OCI-LY1 (cell line): ENCODE results near the gene ACTR2.

Experiments
- H2AFZ ChIP-seq: fragments of 200-600 bp; sonication (generic), shearing (Covaris generic); 2 replicates; pipeline ENCODE4 v1.6.0; 2014; ENCODE audit warnings: antibody characterized with exemption, mild to moderate bottlenecking, low read length
- H3F3A ChIP-seq: fragments of 200-600 bp; sonication (generic), shearing (Covaris generic); 2 replicates; pipeline ENCODE4 v1.6.0; 2014; ENCODE audit warnings: mild to moderate bottlenecking, antibody characterized with exemption, low read length, moderate library complexity; ENCODE audit not compliant: insufficient read depth
- H3K27ac ChIP-seq: fragments of 200-600 bp; sonication (generic); 2 replicates; pipeline ENCODE4 v1.5.1; 2014; ENCODE audit warnings: low read length, mixed run types, mild to moderate bottlenecking, low read depth; ENCODE audit not compliant: poor library complexity, severe bottlenecking
- H3K27me3 ChIP-seq: fragments of 200-600 bp; sonication (generic); 2 replicates; pipeline ENCODE4 v1.6.0; 2014; ENCODE audit warnings: antibody characterized with exemption, mild to moderate bottlenecking, low read length, moderate library complexity; ENCODE audit not compliant: insufficient read depth
- H3K36me3 ChIP-seq: fragments of 200-600 bp; sonication (generic); 2 replicates; pipeline ENCODE4 v1.6.1; 2014; ENCODE audit warnings: mild to moderate bottlenecking, antibody characterized with exemption, low read length, moderate library complexity, mixed read lengths; ENCODE audit not compliant: insufficient read depth
- H3K4me1 ChIP-seq: fragments of 200-600 bp; sonication (generic); 2 replicates; pipeline ENCODE4 v1.5.1; 2014; ENCODE audit warnings: mild to moderate bottlenecking, low read length, moderate library complexity; ENCODE audit not compliant: insufficient read depth, severe bottlenecking
- H3K4me2 ChIP-seq: fragments of 200-600 bp; sonication (generic), shearing (Covaris generic); 2 replicates; pipeline ENCODE4 v1.6.1; 2014; ENCODE audit warnings: low read length
- H3K4me3 ChIP-seq: fragments of 200-600 bp; sonication (generic); 2 replicates; pipeline ENCODE4 v1.5.1; 2014; ENCODE audit warnings: low read length, low read depth, mild to moderate bottlenecking, mixed read lengths; ENCODE audit not compliant: poor library complexity, severe bottlenecking
- H3K79me2 ChIP-seq: fragments of 200-600 bp; shearing (Covaris generic); 2 replicates; pipeline ENCODE4 v1.6.1; 2016; ENCODE audit warnings: mixed run types, low read length, mixed read lengths; ENCODE audit not compliant: insufficient read depth
- H3K9ac ChIP-seq: fragments of 200-600 bp; sonication (generic), shearing (Covaris generic); 2 replicates; pipeline ENCODE4 v1.6.1; 2014; ENCODE audit warnings: mild to moderate bottlenecking, low read length, mixed read lengths
- H3K9me2 ChIP-seq: fragments of 200-600 bp; sonication (generic), shearing (Covaris generic); 2 replicates; pipeline ENCODE4 v1.6.1; 2014; ENCODE audit warnings: low read depth, mild to moderate bottlenecking, low read length, mixed read lengths
- H3K9me3 ChIP-seq: fragments of 200-600 bp; shearing (Covaris generic); 2 replicates; pipeline ENCODE4 v1.6.1; 2014; ENCODE audit warnings: low read length, mixed read lengths
- H4K20me1 ChIP-seq: fragments of 200-600 bp; sonication (generic), shearing (Covaris generic); 2 replicates; pipeline ENCODE4 v1.6.0; 2016; ENCODE audit warnings: mild to moderate bottlenecking, low read length; ENCODE audit not compliant: insufficient read depth
- EZH2 ChIP-seq: fragments of 200-600 bp; sonication (generic), shearing (Covaris generic); IDR thresholded peaks from 2 replicates; pipeline ENCODE4 v1.8.0; 2017; ENCODE audit warnings: borderline replicate concordance, mixed run types, mild to moderate bottlenecking, antibody characterized with exemption, low read length, moderate library complexity, mixed read lengths
- TF ChIP-seq, protein P1 (sequence below): fragments of 200-600 bp; sonication (generic), shearing (Covaris generic); IDR thresholded peaks from 2 replicates; pipeline ENCODE4 v1.5.1; 2017; ENCODE audit warnings: mild to moderate bottlenecking, antibody characterized with exemption, low read length, moderate library complexity, mixed read lengths

The ACTR2 gene

DNA sequence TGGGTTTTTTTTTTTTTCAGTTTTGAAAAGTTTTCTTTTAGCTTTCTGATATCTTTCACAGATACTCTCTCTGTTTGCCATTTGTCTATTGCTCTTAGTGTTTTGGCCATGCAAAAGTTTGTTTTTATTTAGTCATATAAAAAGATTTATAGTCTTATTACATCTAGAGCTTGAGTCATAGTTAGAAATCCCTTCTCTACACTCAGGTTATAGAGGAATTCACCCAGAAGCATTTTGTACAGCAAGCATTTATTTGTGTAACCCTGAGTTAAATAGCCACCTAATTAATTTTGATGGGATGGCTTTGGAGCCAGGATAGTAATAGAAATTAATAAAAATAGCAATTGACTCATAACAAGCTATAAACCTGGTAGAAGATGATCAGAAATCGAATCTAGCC lies 35.6 kb downstream of the ACTR2 start:
- H3K9ac ChIP-seq: no peak overlapping the region
- TF ChIP-seq, protein P1, sequence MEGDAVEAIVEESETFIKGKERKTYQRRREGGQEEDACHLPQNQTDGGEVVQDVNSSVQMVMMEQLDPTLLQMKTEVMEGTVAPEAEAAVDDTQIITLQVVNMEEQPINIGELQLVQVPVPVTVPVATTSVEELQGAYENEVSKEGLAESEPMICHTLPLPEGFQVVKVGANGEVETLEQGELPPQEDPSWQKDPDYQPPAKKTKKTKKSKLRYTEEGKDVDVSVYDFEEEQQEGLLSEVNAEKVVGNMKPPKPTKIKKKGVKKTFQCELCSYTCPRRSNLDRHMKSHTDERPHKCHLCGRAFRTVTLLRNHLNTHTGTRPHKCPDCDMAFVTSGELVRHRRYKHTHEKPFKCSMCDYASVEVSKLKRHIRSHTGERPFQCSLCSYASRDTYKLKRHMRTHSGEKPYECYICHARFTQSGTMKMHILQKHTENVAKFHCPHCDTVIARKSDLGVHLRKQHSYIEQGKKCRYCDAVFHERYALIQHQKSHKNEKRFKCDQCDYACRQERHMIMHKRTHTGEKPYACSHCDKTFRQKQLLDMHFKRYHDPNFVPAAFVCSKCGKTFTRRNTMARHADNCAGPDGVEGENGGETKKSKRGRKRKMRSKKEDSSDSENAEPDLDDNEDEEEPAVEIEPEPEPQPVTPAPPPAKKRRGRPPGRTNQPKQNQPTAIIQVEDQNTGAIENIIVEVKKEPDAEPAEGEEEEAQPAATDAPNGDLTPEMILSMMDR: no peak
- no peak for TF ChIP-seq EZH2
- no peaks in the 10 kb centered on the region for H3K27me3 ChIP-seq
- no peak overlapping the region for H3K4me3 ChIP-seq
- no peak overlapping the region for H2AFZ ChIP-seq
- peaks cover 89% of the 10 kb centered on the region for H3K36me3 ChIP-seq
- H3K9me3 ChIP-seq: no peaks in the 10 kb centered on the region
- no peak overlapping the region for H3K4me2 ChIP-seq
- H3K79me2 ChIP-seq: peaks cover 13% of the 10 kb centered on the region
- no peaks in the 10 kb centered on the region for H3K9me2 ChIP-seq
- no peaks in the 10 kb centered on the region for H4K20me1 ChIP-seq
- no peaks in the 10 kb centered on the region for H3F3A ChIP-seq
- H3K4me1 ChIP-seq: no peaks in the 10 kb centered on the region
- no peak overlapping the region for H3K27ac ChIP-seq

DNA sequence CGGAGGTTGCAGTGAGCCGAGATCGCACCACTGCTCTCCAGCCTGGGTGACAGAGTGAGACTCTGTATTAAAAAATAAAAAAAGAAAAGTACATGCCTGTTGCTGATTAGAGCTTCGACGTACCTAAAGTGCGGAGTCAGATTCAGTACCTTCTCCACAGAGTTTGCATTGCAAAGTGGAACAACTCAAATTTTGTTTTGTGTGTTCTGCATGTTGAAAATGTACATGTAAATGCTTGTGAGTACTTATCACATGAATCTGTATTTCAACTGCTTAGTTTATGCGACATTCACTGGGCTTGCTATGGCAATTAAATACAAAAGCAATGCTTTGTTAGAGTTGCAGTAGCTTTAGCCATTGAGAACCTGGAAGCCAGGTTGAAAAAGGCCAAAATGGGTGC lies 36.4 kb downstream of the ACTR2 start:
- Histone ChIP-seq H4K20me1 (no peaks in the 10 kb centered on the region), H3K27me3 (no peaks in the 10 kb centered on the region), H3K4me1 (no peaks in the 10 kb centered on the region), H2AFZ (no peak overlapping the region), H3K4me2 (no peak overlapping the region), H3K4me3 (no peak overlapping the region), H3F3A (no peaks in the 10 kb centered on the region), H3K27ac (no peak overlapping the region), H3K79me2 (peaks cover 10% of the 10 kb centered on the region), H3K9ac (no peak overlapping the region), H3K36me3 (peaks cover 89% of the 10 kb centered on the region), H3K9me3 (no peaks in the 10 kb centered on the region), H3K9me2 (no peaks in the 10 kb centered on the region)
- TF ChIP-seq, protein P1: no peak
- TF ChIP-seq EZH2: no peak

DNA sequence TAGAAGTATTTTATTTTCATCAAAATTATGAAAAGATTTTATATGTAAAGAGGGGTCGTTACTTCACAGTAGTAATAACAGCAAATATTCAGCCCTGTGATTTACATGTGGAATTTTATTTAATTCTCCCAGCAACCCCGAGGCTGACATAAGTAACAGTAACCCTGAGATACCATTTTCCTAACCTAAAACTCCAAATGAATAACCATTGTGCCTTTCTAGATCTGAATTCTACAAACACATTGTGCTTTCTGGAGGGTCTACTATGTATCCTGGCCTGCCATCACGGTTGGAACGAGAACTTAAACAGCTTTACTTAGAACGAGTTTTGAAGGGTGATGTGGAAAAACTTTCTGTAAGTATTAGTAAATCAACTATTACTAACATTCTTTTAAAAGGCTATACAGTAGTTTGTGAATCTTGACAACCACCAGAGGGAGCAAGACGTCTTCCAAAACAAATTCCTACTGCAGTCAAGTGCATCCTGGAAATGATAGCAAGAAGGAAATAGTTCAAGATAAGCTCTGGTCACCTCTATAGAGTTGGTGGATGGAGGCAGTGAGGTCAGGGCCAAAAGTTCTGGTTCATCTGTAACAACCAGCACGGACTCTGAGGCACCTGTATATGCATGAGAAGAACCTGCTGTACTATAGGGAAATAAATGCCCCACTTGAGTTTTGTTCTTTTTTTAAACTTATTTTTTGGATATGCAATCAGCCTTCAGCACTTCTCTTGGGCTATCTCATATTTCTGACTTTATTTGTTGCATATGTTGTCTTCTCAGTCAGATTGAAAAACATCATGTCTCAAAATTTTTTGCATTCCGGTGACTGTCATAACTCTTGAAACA lies 37.4 kb downstream of the ACTR2 start:
- Histone ChIP-seq H3K9ac (no peak overlapping the region), H3K4me3 (no peak overlapping the region), H3K27ac (no peak overlapping the region), H3K27me3 (no peaks in the 10 kb centered on the region), H4K20me1 (no peaks in the 10 kb centered on the region), H3K9me2 (no peaks in the 10 kb centered on the region), H3K9me3 (no peaks in the 10 kb centered on the region), H2AFZ (no peak overlapping the region), H3K4me1 (no peaks in the 10 kb centered on the region), H3F3A (no peaks in the 10 kb centered on the region), H3K4me2 (no peak overlapping the region), H3K79me2 (0 out of 2 replicates have a peak, but pooled peaks cover 4% of the 10 kb centered on the region), H3K36me3 (peaks cover 88% of the 10 kb centered on the region)
- no peak for TF ChIP-seq EZH2
- TF ChIP-seq, protein P1: peak; percentile 87
